ENCODE results near the gene GALNT14.

The GALNT14 gene

GRCh38 chr2:31053929-31054782 is 84.1 kb downstream of the GALNT14 start:
- no peak for DNase-seq

DNA sequence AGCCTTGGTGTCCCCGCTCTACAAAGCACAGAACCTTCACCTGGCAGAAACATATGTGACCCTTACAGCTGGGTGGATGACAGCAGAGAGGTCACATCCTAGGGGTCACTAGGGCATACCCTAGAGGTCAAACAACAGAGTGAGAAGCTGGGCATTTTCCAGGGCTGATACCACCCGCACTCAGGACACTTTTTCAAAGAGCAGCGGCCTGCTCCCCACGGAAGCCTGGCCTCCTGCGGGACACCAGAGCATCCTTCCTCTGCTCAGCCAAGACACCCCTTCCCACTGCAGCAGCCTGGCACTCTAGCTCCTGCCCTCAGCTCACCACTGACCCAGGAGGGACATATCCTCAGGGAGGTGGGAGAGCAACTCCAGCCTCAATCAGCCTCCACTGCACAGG is 86.0 kb downstream of the GALNT14 start:
- no peak for DNase-seq

GRCh38 chr2:31051258-31052140 is 86.7 kb downstream of the GALNT14 start:
- DNase-seq = no peak

GRCh38 chr2:31049916-31050588 is 88.2 kb downstream of the GALNT14 start:
- no peak for DNase-seq

DNA sequence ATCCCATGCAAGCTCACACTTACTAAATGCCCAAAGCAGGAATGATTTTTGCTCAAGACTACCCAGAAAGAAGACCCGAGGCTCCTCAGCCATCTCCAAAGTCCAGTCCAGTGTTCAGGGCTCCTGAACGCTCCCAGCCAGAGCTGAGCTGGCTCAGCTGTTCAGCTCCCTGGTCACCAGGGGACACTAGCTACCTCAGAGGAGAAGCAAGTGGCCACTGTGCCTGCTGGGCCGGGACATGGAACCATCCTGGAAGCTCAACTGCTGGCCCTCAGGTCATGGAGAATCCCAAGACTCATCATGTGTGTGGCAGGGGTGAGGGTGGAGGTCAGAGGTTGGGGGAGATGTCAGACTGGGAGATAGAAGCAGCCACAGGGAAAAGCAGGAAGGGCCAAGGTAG is 89.0 kb downstream of the GALNT14 start:
- DNase-seq = no peak

DNA sequence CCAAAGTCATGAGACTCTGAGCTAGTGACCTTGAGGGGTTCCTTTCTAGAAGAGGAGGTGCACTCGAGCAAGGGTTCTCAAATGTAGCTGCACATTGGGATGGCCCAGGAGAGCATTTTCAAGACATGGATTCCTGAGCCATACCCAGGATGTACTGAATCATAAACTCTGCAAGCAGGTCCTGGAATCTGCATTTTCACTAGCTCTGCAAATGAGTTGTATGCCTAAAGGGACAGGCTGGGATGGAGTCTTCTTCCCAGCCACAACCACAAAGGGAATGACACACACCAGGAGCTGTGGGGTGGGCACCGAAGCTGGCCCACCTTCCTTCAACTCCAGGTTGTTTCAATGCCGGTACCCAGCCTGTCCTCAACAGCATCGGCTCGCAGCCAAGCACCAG is 90.6 kb downstream of the GALNT14 start:
- DNase-seq = no peak

DNA sequence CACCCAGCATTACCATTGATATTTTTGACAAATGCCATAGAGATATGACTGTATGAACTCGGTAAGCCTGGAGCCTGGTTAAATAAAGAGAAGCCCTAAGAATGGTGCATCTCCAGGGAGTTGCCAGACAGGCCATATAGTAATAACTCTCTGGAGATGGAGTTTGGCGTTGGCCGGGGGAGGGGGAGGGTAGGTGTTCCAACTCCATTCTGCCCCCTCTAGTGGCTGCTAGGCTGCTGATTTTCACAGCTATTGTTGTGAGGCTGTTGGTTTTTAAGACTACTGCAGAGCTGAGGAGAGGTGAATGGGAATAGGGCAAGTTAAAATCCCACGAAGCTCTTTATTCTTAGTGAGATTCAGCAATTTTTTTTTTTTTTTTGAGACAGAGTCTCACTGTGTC is 99.9 kb downstream of the GALNT14 start:
- no peak for DNase-seq

DNA sequence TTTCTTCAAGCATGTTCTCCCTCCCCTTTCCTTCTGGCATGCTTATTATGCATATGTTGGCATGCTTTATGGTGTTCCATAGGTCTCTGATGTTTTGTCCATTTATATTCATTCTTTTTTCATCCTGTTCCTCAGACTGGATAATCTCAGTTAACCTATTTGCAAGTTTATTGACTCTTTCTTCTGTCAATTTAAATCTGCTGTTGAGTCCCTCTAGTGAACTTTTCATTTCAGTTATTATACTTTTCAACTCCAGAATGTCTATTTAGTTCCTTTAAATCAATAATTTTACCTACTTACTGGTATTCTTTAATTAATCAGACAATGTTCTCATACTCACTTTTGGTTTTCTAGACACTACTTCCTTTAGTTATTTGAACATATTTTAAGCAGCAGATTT is 101.2 kb downstream of the GALNT14 start:
- no peak for DNase-seq

- DNase-seq = no peak
Measured at GRCh38 chr2:31033032-31033431, 105.2 kb downstream of the GALNT14 start.

DNA sequence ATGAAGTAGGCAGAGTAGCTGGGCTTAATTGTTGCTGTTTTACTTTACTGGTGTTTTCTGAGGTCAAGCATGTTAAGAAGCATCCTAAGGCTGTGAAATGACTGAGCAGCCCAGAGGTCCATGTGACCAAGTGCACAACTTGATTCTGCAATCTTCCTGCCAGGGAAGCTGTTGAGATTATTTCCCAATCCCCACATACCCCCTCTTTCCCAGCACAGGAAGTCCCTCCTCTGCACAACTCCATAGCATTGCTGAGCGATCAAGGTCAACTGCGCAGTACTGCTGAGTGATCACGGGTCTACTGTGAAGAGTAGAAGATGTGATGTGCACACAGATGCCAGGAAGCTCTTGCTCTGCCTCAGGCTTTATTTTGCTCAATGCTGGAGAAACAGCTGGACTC is 105.8 kb downstream of the GALNT14 start:
- no peak for DNase-seq

GRCh38 chr2:31031132-31031706 is 107.0 kb downstream of the GALNT14 start:
- no peak for DNase-seq

DNA sequence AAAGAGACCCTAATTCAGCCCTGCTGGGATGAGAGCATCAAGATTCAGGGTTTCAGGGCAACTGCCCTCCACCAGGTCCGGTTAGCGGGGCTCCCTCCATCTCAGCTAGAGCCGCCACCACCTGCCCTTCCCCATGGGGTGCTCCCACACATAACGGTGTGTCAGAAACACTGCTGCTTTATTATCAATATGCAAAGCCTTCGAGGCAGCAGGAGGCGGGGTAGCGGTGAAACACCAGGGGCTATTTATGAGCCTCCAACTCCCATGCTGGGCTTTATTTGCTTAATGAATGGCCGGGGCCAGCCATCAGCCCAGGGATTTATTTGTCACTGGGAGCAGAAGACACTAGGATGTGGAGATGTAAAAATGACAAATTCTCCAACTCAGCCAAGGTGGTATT is 109.8 kb downstream of the GALNT14 start:
- DNase-seq = no peak

DNA sequence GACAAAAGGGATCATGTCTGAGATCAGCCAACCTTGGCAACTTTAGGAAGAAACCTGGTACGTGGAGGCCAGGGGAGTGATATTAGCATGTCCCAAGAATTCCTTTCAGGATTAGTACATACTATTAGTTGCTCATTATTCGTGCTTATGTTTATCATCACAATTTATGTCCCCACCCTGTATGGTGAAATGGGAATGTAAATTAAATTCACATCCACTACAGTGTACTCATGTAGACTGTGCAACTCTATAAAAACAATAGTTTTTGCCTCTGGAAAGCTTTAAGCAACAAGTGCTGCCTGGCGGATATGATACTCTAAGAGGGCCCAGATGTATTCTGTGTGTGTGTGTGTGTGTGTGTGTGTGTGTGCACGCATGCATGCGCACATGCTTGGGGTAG is 110.7 kb downstream of the GALNT14 start:
- DNase-seq = no peak

GRCh38 chr2:31023541-31023940 is 114.7 kb downstream of the GALNT14 start:
- no peak for DNase-seq

DNA sequence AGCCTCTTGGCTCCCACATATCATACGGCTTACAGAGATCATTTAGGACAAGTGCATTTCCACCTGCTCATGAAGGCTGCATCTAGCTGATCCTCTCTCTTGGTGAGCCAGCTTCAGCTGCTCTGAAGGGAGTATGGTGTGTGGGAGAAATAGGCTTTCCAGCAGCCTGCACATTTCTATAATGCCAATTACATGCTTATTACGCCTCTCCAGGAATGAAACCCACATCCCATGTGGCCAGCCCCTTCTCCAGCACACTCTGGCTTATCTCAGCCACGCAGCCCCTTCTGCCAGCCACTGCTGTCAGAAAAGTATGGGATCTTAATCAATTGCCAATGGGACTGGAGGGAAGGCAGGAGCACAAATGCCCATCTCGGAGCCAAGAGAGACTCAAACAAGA is 117.5 kb downstream of the GALNT14 start:
- no peak for DNase-seq

- no peak for DNase-seq
Measured at GRCh38 chr2:31018280-31018679, 120.0 kb downstream of the GALNT14 start.

DNA sequence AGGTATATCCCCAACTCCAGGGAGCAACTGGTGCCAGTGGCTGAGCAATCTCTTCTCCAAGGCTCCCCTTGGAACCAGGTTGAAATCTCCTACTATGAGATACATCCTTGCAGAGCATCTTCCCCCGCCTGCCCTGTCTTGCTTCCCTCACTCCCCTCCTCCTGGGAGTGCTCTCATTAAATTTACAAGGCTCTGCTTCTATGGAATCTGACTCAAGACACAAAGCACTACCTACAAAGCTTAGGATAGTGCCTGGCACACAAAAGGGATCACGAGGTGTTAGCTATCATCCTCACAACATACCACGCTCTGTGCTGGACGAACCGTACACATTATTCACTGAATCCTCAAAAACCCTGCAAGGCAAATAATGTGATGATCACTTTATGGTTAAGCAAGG is 121.6 kb downstream of the GALNT14 start:
- no peak for DNase-seq

DNA sequence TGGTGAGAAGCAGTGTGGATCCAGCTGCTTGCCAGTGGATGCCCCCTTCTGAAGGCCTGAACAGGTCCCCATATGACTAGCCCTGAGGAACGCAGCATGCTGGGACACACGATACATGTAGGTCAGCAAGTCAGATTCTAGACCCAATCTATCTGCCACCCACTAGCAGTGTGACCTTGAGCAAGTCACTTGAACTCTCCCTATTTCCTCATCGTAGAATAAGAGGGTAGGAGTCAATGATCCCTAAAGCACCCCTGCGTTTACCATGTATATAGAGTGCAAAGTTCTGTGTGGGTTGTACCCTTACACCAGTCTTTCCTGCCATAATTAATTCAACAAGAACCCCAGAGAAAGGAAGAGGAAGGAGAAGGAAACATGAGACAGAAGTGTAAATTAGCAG is 123.7 kb downstream of the GALNT14 start:
- DNase-seq = no peak

DNA sequence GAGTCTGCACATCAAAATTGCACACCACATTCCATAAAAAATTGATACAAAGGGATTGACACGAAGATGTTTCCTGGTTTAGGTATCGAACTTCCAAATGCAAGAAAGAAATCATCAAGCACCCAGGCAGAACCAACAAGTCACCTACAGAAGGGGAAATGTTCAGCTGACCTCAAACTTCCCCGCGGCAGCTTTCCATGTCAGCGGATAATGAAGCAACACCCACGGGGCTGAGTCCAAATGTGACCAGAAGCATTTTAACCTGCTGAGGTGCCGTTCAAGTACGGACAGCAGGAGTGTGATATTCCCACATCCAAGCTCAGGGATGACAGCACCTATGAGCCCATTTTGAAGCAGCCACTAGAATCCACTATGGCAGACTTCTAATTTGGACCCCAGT is 124.9 kb downstream of the GALNT14 start:
- DNase-seq = no peak

GRCh38 chr2:31012406-31012805 is 125.8 kb downstream of the GALNT14 start:
- no peak for DNase-seq

DNA sequence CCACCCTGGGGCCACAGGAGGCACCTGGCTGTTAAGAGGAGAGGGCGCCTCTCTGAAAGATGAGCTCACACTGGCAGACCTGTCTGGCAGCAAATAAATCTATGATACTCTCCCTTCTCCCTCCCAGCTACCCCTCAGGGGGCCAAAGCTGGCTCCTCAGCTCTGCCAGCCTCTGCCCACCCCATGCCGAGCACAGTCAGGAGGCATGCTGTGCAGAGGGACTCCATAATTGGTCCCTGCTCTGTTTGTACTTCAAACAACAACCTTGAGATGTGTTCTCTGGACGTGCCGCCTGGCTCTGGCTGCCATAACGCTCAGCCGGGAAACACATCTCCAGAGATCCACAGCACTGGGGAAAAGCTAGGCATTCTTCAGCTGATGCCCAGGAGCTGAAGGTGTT is 126.7 kb downstream of the GALNT14 start:
- no peak for DNase-seq

- no peak for DNase-seq
Measured at GRCh38 chr2:31008561-31009114, 129.6 kb downstream of the GALNT14 start.

DNA sequence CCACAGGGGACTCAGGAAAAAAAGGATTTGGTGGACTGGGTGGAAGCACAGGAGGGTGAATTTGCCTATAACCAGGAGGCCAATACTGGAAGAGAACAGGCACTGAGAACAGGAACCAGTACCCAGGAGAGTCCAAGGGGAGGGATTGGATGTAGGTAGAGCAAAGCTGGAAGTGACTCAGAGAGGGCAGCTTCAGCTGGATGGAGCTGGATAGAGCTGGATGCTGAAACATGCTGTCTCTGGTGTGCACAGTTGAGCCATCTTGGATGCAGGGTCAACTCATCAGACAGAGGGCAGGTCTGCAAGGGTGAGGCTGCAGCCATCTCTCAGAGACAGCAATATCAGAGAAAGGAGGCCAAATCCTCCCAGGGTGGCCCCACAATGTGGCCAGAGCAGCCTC is 134.0 kb downstream of the GALNT14 start:
- no peak for DNase-seq
